ENCODE results near the gene GALNT9. TPM values are rescaled to one million over a fixed set of nuclear protein-coding genes. Genes with fewer than 3 reads are reported as not detected.
A peak's percentile ranks its signal among the peaks of the same experiment; 100 is the strongest.

Gene GALNT9
- polyA plus RNA-seq, 2 of the 4 experiments (the other 2 are of a cell fraction), result 0.66 to 2.8 TPM

- TF ChIP-seq, protein P1, sequence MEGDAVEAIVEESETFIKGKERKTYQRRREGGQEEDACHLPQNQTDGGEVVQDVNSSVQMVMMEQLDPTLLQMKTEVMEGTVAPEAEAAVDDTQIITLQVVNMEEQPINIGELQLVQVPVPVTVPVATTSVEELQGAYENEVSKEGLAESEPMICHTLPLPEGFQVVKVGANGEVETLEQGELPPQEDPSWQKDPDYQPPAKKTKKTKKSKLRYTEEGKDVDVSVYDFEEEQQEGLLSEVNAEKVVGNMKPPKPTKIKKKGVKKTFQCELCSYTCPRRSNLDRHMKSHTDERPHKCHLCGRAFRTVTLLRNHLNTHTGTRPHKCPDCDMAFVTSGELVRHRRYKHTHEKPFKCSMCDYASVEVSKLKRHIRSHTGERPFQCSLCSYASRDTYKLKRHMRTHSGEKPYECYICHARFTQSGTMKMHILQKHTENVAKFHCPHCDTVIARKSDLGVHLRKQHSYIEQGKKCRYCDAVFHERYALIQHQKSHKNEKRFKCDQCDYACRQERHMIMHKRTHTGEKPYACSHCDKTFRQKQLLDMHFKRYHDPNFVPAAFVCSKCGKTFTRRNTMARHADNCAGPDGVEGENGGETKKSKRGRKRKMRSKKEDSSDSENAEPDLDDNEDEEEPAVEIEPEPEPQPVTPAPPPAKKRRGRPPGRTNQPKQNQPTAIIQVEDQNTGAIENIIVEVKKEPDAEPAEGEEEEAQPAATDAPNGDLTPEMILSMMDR (IDR thresholded peaks at IDR 0.05), result peak; percentile 94
- TF ChIP-seq MAFK (IDR thresholded peaks at IDR 0.05; ENCODE audit: partially characterized antibody) (no peak), ZC3H11A (IDR thresholded peaks at IDR 0.05) (no peak), NPAS2 (CRISPR knock-in tag; IDR thresholded peaks at IDR 0.05; ENCODE audit: borderline replicate concordance) (no peak), PBX3 (IDR thresholded peaks at IDR 0.05) (no peak), RARB (CRISPR knock-in tag; IDR thresholded peaks at IDR 0.05) (no peak), ZFP36 (IDR thresholded peaks at IDR 0.05; ENCODE audit: borderline replicate concordance, partially characterized antibody) (no peak)
- TF ChIP-seq, protein P2, sequence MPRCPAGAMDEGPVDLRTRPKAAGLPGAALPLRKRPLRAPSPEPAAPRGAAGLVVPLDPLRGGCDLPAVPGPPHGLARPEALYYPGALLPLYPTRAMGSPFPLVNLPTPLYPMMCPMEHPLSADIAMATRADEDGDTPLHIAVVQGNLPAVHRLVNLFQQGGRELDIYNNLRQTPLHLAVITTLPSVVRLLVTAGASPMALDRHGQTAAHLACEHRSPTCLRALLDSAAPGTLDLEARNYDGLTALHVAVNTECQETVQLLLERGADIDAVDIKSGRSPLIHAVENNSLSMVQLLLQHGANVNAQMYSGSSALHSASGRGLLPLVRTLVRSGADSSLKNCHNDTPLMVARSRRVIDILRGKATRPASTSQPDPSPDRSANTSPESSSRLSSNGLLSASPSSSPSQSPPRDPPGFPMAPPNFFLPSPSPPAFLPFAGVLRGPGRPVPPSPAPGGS (IDR thresholded peaks at IDR 0.05), result no peak
Observed at GRCh38 chr12:132153501-132154340, 175.7 kb downstream of the GALNT9 start (continued).

DNA sequence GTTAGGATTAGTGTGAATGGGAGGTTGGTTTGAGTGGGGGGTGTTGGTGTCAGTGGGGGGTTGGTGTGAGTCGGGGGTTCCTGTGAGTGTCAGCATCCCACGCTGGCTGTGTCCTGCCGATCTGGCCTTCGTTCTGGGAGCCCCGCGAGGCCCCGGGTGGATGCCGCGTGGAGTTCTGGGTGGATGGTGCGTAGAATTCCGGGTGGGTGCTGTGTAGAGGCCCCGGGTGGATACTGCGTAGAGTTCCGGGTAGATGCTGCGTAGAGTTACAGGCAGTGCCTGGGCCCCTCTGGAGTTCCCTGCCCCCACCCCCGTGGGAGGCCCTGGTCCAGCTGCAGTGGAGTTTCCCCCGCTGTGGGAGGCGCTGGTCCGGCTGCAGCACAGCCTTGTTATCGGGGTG is 176.4 kb downstream of the GALNT9 start:
- ChIA-PET CTCF (interaction anchor here (0.5 to 4.2 kb wide), 24 partner anchors 10 to 462 kb away, joined by 3 to 64 read pairs (median 6); no protein-coding TSS in a partner anchor), POLR2A (interaction anchor here (0.9 kb wide), 1 partner anchor 261 kb away, joined by 3 read pairs; no protein-coding TSS in a partner anchor)
- no peak overlapping the region for H3K4me3 ChIP-seq
- H3K4me1 ChIP-seq, result no peaks in the 10 kb centered on the region
- TF ChIP-seq, protein P1 (IDR thresholded peaks at IDR 0.05), result no peak
- TF ChIP-seq POLR2AphosphoS2 (conservative IDR thresholded peaks at IDR 0.05; ENCODE audit: low read length), result no peak
- no peak for TF ChIP-seq EHF (CRISPR knock-in tag; IDR thresholded peaks at IDR 0.05)
- no peak for TF ChIP-seq SMC3 (IDR thresholded peaks at IDR 0.05)
- no peak for TF ChIP-seq ZNF302 (CRISPR knock-in tag; IDR thresholded peaks at IDR 0.05)
- TF ChIP-seq GATA3 (IDR thresholded peaks at IDR 0.05; ENCODE audit: borderline replicate concordance), result no peak
- no peak for TF ChIP-seq JUNB (IDR thresholded peaks at IDR 0.05)
- no peak for TF ChIP-seq CHD4 (IDR thresholded peaks at IDR 0.05; ENCODE audit: borderline replicate concordance)
- no peak for TF ChIP-seq RCOR1 (IDR thresholded peaks at IDR 0.05; ENCODE audit: low read depth, low read length)
- TF ChIP-seq KDM1A (IDR thresholded peaks at IDR 0.05; ENCODE audit: low read depth), result no peak
- 88% methylated on average over 20 of the region's 20 CpGs for WGBS (ENCODE audit: missing lambda C conversion rate)
- no peak overlapping the region for H3K27ac ChIP-seq
- no peak for DNase-seq (ENCODE audit: low read depth in 1 of 2, low spot score in 1 of 2)
- no peak for FAIRE-seq
- H3K9me3 ChIP-seq, result no peaks in the 10 kb centered on the region
- no peak overlapping the region for H3K4me2 ChIP-seq
- peak in 1 of 2 experiments; percentile 2; a peak in 2 of 6 replicates for ATAC-seq

DNA sequence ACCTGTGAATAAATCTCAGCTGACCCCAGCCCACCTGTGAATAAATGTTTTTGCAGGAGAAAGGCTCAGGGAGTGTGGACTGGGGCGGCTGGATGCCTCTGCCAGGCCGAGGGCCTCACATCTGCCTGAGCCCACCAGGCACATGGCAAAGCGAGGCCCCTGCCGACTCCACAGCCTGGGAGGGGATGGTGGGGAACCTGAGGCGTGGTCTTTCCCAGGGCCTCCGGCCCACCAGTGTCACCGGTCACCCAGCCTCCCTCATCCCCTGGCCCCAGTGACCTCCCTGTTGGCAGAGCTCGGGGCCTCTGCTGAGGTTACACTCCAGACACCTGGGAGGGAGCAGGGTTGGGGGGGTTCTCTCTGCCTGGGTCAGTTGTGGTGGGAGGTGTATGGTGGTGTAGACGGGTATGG is 177.0 kb downstream of the GALNT9 start:
- FAIRE-seq (no peak), DNase-seq (ENCODE audit: low read depth in 1 of 2, low spot score in 1 of 2) (no peak), ATAC-seq (no peak)
- Histone ChIP-seq H3K4me3 (no peak overlapping the region), H3K4me1 (no peaks in the 10 kb centered on the region), H3K27ac (no peak overlapping the region), H3K9me3 (no peaks in the 10 kb centered on the region), H3K4me2 (no peak overlapping the region)
- TF ChIP-seq RFX5 (IDR thresholded peaks at IDR 0.05) (no peak), FOSL2 (IDR thresholded peaks at IDR 0.05) (no peak), FOSL2 (CRISPR knock-in tag; IDR thresholded peaks at IDR 0.05) (no peak), MAX (IDR thresholded peaks at IDR 0.05) (no peak), HOXB5 (CRISPR knock-in tag; IDR thresholded peaks at IDR 0.05) (no peak), RAD21 (conservative IDR thresholded peaks at IDR 0.05 in 1 of 2, IDR thresholded peaks at IDR 0.05 in 1 of 2) (no peak), PBX3 (IDR thresholded peaks at IDR 0.05) (no peak)
- TF ChIP-seq, protein P3, sequence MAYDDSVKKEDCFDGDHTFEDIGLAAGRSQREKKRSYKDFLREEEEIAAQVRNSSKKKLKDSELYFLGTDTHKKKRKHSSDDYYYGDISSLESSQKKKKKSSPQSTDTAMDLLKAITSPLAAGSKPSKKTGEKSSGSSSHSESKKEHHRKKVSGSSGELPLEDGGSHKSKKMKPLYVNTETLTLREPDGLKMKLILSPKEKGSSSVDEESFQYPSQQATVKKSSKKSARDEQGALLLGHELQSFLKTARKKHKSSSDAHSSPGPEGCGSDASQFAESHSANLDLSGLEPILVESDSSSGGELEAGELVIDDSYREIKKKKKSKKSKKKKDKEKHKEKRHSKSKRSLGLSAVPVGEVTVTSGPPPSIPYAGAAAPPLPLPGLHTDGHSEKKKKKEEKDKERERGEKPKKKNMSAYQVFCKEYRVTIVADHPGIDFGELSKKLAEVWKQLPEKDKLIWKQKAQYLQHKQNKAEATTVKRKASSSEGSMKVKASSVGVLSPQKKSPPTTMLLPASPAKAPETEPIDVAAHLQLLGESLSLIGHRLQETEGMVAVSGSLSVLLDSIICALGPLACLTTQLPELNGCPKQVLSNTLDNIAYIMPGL (CRISPR knock-in tag; IDR thresholded peaks at IDR 0.05; ENCODE audit: borderline replicate concordance), result no peak
- ChIA-PET CTCF (interaction anchor here (1.0 to 4.2 kb wide), 5 partner anchors 10 to 462 kb away, joined by 3 to 64 read pairs (median 5); no protein-coding TSS in a partner anchor), POLR2A (no interaction called here)
- WGBS (ENCODE audit: missing lambda C conversion rate), result 84% methylated on average over 7 of the region's 9 CpGs

Measured in A549 (cell line).